HepG2 (cell line): ENCODE data around the gene TBC1D7. TPM values are rescaled to one million over a fixed set of nuclear protein-coding genes. Genes with fewer than 3 reads are reported as not detected.

Experiments used
- ATAC-seq: fragments of 200-7000 bp; cut with Tn5 transposase; 3 replicates; pipeline ENCODE4 v1.9.1; 2020; ENCODE audit warnings: mild to moderate bottlenecking, moderate library complexity
- BruUV-seq: library from RNA; stranded (reverse); fragments of 400-500 nt; replicated peaks from 2 replicates; lab custom pipeline; 2021; lab: Mats Ljungman, UMichigan
- CTCF ChIA-PET: fragments of 300-600 bp; formaldehyde crosslinking; extraction: SDS; loops from one replicate; lab custom pipeline; 2021; ENCODE audit warnings: low total read pairs, inconsistent platforms, low intra/inter-chr PET ratio; lab: Yijun Ruan, JAX
- POLR2A ChIA-PET: fragments of 350-600 bp; sonication (Branson Sonifier 250); formaldehyde crosslinking; loops from one replicate; lab custom pipeline; 2020; ENCODE audit warnings: antibody characterized with exemption, inconsistent platforms; lab: Yijun Ruan, JAX
- DNase-seq: peaks from one replicate; pipeline ENCODE4 v3.0.0-alpha.2; 2015; ENCODE audit warnings: low spot score
- FAIRE-seq: peaks from 3 replicates; lab custom pipeline; 2011; peaks lifted over from hg19 to GRCh38; lab: Jason Lieb, UNC
- H2AFZ ChIP-seq: one replicate; pipeline ENCODE4 v1.6.1; 2011; ENCODE audit warnings: low read length, inconsistent platforms
- H3K27ac ChIP-seq: fragments of 300-600 bp; 3 replicates; pipeline ENCODE4 v1.8.0; 2011; ENCODE audit warnings: mixed run types, mild to moderate bottlenecking, mixed read lengths, low read length, inconsistent platforms; ENCODE audit not compliant: insufficient read depth; ENCODE audit errors: extremely low read length
- H3K27me3 ChIP-seq, 2 experiments: fragments of 200-600 bp in 1 of 2; 2 replicates in 1 of 2; 3 replicates in 1 of 2; pipeline versions ENCODE4 v1.6.0 to v1.8.0; 2011; ENCODE audit warnings: low read length in 2 of 2, mild to moderate bottlenecking in 2 of 2, moderate library complexity in 2 of 2, inconsistent platforms in 1 of 2; ENCODE audit not compliant: insufficient read depth in 2 of 2, control insufficient read depth in 1 of 2
- H3K36me3 ChIP-seq, 2 experiments: fragments of 200-600 bp in 1 of 2; replicated peaks in 1 of 2; 2 replicates in 1 of 2; 3 replicates in 1 of 2; pipeline versions ENCODE4 v1.5.1 to v1.8.0; 2011; ENCODE audit warnings: low read length in 2 of 2, inconsistent platforms in 1 of 2; ENCODE audit not compliant: insufficient read depth in 2 of 2, control insufficient read depth in 1 of 2
- H3K4me1 ChIP-seq: 2 replicates; pipeline ENCODE4 v1.5.1; 2012; ENCODE audit warnings: low read length, inconsistent platforms; ENCODE audit not compliant: insufficient read depth
- H3K4me2 ChIP-seq: 2 replicates; pipeline ENCODE4 v1.6.0; 2011; ENCODE audit warnings: low read depth, low read length, inconsistent platforms
- H3K4me3 ChIP-seq, 3 experiments: fragments of 200-600 bp in 1 of 3; sonication (generic), shearing (Covaris generic) in 1 of 3; replicated peaks in 1 of 3; 2 replicates each; pipeline ENCODE4 v1.5.1; 2011 to 2016; ENCODE audit warnings: low read length in 3 of 3, inconsistent platforms in 2 of 3, low read depth in 2 of 3, mild to moderate bottlenecking in 2 of 3, control low read depth in 1 of 3, mixed read lengths in 1 of 3; ENCODE audit not compliant: insufficient read depth in 1 of 3
- H3K79me2 ChIP-seq: one replicate; pipeline ENCODE4 v1.6.1; 2011; ENCODE audit warnings: low read length, inconsistent platforms; ENCODE audit not compliant: insufficient read depth
- H3K9ac ChIP-seq: 2 replicates; pipeline ENCODE4 v1.6.0; 2011; ENCODE audit warnings: mild to moderate bottlenecking, low read depth, low read length, inconsistent platforms; ENCODE audit not compliant: insufficient read depth
- H3K9me3 ChIP-seq: 2 replicates; pipeline ENCODE4 v1.5.1; 2012; ENCODE audit warnings: mild to moderate bottlenecking, low read length
- H4K20me1 ChIP-seq: 2 replicates; pipeline ENCODE4 v1.6.0; 2011; ENCODE audit warnings: inconsistent platforms, mild to moderate bottlenecking, low read length, moderate library complexity; ENCODE audit not compliant: insufficient read depth
- CHCHD3 ChIP-seq: sonication (generic); formaldehyde crosslinking; IDR thresholded peaks from 2 replicates; pipeline ENCODE4 v1.8.0; 2022; ENCODE audit warnings: mild to moderate bottlenecking, missing genetic modification reagents, moderate library complexity
- EHMT2 ChIP-seq: fragments of 200-600 bp; sonication (generic); IDR thresholded peaks from 2 replicates; pipeline ENCODE4 v1.7.0; 2017; ENCODE audit warnings: antibody characterized with exemption, low read depth, low read length, borderline replicate concordance
- MAX ChIP-seq: IDR thresholded peaks from 2 replicates; pipeline ENCODE4 v1.6.1; 2012; ENCODE audit warnings: inconsistent platforms
- NFE2 ChIP-seq: sonication (generic); formaldehyde crosslinking; IDR thresholded peaks from 2 replicates; pipeline ENCODE4 v1.4.0; 2020; ENCODE audit warnings: missing genetic modification reagents
- ZBTB40 ChIP-seq, 2 experiments: fragments of 450-650 bp in 1 of 2; sonication (generic) in 1 of 2; formaldehyde crosslinking in 1 of 2; IDR thresholded peaks; 2 replicates each; pipeline versions ENCODE4 v1.6.1 to v1.8.0; 2016 to 2022; ENCODE audit warnings: antibody characterized with exemption in 1 of 2, mild to moderate bottlenecking in 1 of 2, missing genetic modification reagents in 1 of 2
- ZNF292 ChIP-seq: sonication (generic); formaldehyde crosslinking; IDR thresholded peaks from 2 replicates; pipeline ENCODE4 v1.8.1; 2022; ENCODE audit warnings: mild to moderate bottlenecking, low read depth, missing genetic modification reagents, borderline replicate concordance
- ZNF607 ChIP-seq: sonication (generic); formaldehyde crosslinking; IDR thresholded peaks from 2 replicates; pipeline ENCODE4 v1.5.1; 2020; ENCODE audit warnings: missing genetic modification reagents, mild to moderate bottlenecking, borderline replicate concordance
- ZNF782 ChIP-seq: sonication (generic); formaldehyde crosslinking; IDR thresholded peaks from 2 replicates; pipeline ENCODE4 v1.4.0; 2020; ENCODE audit warnings: missing genetic modification reagents, mild to moderate bottlenecking, borderline replicate concordance
- WGBS: methylation state at CpG from one replicate; pipeline ENCODE4 v1.1.6; 2017; ENCODE audit warnings: low lambda C conversion rate; 5-methylcytosine and 5-hydroxymethylcytosine counted together
- in situ Hi-C: cut with HindIII; loops from 2 replicates; pipeline ENCODE4 v1.10.0; 2017; ENCODE audit warnings: low pct_unique_long_range_greater_than_20kb; ENCODE audit not compliant: extremely low pct_ligation_motif_present
- intact Hi-C: fragments of 100-400 bp; cut with micrococcal nuclease; formaldehyde crosslinking; loops from one replicate; pipeline ENCODE4 v1.10.0; 2022; ENCODE audit not compliant: unreplicated experiment
- polyA plus RNA-seq, 8 experiments: library from polyadenylated mRNA; depleted of rRNA in 3 of 8; stranded (reverse) in 7 of 8; unstranded in 1 of 8; fragments of >200 nt; fragmentation: Illumina TruSeq in 4 of 8; extraction: Trizol in 4 of 8; gene quantifications; 2 replicates each; pipeline versions ENCODE4 v1.2.1 to v1.2.3, GENCODE V29; 2011 to 2016; ENCODE audit warnings: low read depth in 4 of 8, missing spikeins in 1 of 8, mixed read lengths in 1 of 8; ENCODE audit not compliant: insufficient read depth in 1 of 8
- total RNA-seq, 5 experiments: library from RNA; depleted of rRNA; stranded (reverse); fragments of >200 nt; fragmentation: Illumina TruSeq; extraction: Trizol; gene quantifications; 2 replicates each; pipeline ENCODE4 v1.2.3, GENCODE V29; 2016; ENCODE audit warnings: low read depth in 1 of 5

TBC1D7 gene
- total and polyA plus RNA-seq, 2 of the 13 experiments (the other 11 are each of a cell fraction or from before 2014, with no cell fraction given): 23.3 to 30.8 TPM

- intact Hi-C loops: no loop called here
- no peak overlapping the region for H2AFZ ChIP-seq
- FAIRE-seq (no peak), ATAC-seq (no peak), DNase-seq (no peak)
- no peaks in the 10 kb centered on the region for H3K79me2 ChIP-seq
- BruUV-seq: no TSS peak
- no peaks in the 10 kb centered on the region for H4K20me1 ChIP-seq
- H3K4me3 ChIP-seq: no peak overlapping the region
- H3K27me3 ChIP-seq: no peaks in the 10 kb centered on the region
- H3K9me3 ChIP-seq: no peaks in the 10 kb centered on the region
- ChIA-PET POLR2A (no interaction called here), CTCF (no interaction called here)
- in situ Hi-C loops: no loop called here
- H3K4me1 ChIP-seq: peaks cover 13% of the 10 kb centered on the region
- TF ChIP-seq EHMT2: no peak
- H3K9ac ChIP-seq: no peak overlapping the region
- no peaks in the 10 kb centered on the region for H3K36me3 ChIP-seq
- no peak overlapping the region for H3K27ac ChIP-seq
- no peak overlapping the region for H3K4me2 ChIP-seq
- 15% methylated on average over 3 of the region's 3 CpGs for WGBS
Observed at GRCh38 chr6:13259393-13259792, 68.9 kb downstream of the TBC1D7 start.

DNA sequence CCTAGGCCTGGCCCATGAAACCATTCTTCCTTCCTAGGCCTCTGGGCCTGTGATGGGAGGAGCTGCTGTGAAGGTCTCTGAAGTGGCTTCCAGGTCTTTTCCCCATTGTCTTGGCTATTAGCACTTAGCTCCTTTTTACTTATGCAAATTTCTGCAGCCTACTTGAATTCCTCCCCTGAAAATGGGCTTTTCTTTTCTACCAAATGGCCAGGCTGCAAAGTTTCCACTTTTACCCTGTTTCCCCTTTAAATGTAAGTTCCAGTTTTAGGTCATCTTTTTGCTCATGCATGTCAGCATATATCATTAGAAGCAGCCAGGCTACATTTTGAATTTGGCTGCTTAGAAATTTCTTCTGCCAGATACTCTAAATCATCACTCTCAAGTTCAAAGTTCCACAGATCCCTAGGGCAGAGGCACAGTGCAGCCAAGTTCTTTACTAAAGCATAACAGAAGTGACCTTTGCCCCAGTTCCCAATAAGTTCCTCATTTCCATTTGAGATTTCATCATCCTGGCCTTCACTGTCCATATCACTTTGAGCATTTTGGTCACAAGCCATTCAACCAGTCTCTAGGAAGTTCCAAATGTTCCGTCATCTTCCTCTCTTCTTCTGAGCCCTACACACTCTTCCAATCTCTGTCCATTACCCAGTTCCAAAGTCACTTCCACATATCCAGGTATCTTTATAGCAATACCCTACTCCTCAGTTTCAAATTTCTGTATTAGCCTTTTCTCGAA is 71.9 kb downstream of the TBC1D7 start:
- Histone ChIP-seq H3K9me3 (no peaks in the 10 kb centered on the region), H3K9ac (no peak overlapping the region), H3K27me3 (no peaks in the 10 kb centered on the region), H3K4me2 (no peak overlapping the region), H3K36me3 (no peaks in the 10 kb centered on the region), H3K4me1 (peaks cover 21% of the 10 kb centered on the region), H4K20me1 (no peaks in the 10 kb centered on the region), H3K4me3 (no peak overlapping the region), H3K79me2 (no peaks in the 10 kb centered on the region), H2AFZ (no peak overlapping the region), H3K27ac (no peak overlapping the region)
- WGBS: 51% methylated on average over 2 of the region's 2 CpGs
- ATAC-seq (peak; percentile 65), FAIRE-seq (peak; percentile 65), DNase-seq (peak; percentile 60)
- POLR2A ChIA-PET: no interaction called here
- intact Hi-C loops: no loop called here
- CTCF ChIA-PET: no interaction called here
- no TSS peak for BruUV-seq
- in situ Hi-C loops: no loop called here
- TF ChIP-seq MAX (no peak), CHCHD3 (CRISPR knock-in tag) (no peak), ZBTB40 (IDR thresholded peaks at IDR 0.05) (no peak), ZBTB40 (CRISPR knock-in tag; IDR thresholded peaks at IDR 0.05) (no peak), ZNF782 (CRISPR knock-in tag) (no peak), NFE2 (CRISPR knock-in tag) (no peak), ZNF292 (CRISPR knock-in tag) (no peak), ZNF607 (CRISPR knock-in tag) (no peak)
